Tibial artery (tissue), 4 donors: ENCODE results near the gene PPFIA3.

Experiments
- DNase-seq, 2 donors: peaks; one replicate each; pipeline ENCODE4 v3.0.0-alpha.2; 2019
- H3K27ac ChIP-seq, 2 donors: fragments of 200-600 bp; sonication (generic) in 1 of 2; 1 replicate in 1 of 2; 2 replicates in 1 of 2; pipeline ENCODE4 v1.5.1; 2018 to 2019; ENCODE audit warnings: mild to moderate bottlenecking in 1 of 2
- H3K27me3 ChIP-seq, 2 donors: fragments of 200-600 bp; sonication (generic) in 1 of 2; one replicate each; pipeline versions ENCODE4 v1.5.1 to v1.6.0; 2016 to 2019
- H3K36me3 ChIP-seq, 3 donors: fragments of 200-600 bp; sonication (generic) in 2 of 3; one replicate each; pipeline ENCODE4 v1.5.1; 2016 to 2019; ENCODE audit warnings: mild to moderate bottlenecking in 2 of 3
- H3K4me1 ChIP-seq, 4 donors: fragments of 200-600 bp; sonication (generic) in 2 of 4; 1 replicate in 3 of 4; 2 replicates in 1 of 4; pipeline ENCODE4 v1.5.1; 2016 to 2019
- H3K4me3 ChIP-seq, 2 donors: fragments of 200-600 bp; sonication (generic) in 1 of 2; 1 replicate in 1 of 2; 2 replicates in 1 of 2; pipeline ENCODE4 v1.5.1; 2018 to 2019; ENCODE audit warnings: mild to moderate bottlenecking in 2 of 2
- H3K9me3 ChIP-seq, 3 donors: fragments of 200-600 bp; sonication (generic) in 1 of 3; one replicate each; pipeline ENCODE4 v1.5.1; 2016 to 2019
- CTCF ChIP-seq, 2 experiments: fragments of 200-600 bp in 1 of 2; fragments of 450-650 bp in 1 of 2; IDR thresholded peaks; one replicate each; pipeline ENCODE4 v1.5.1; 2017 to 2019; ENCODE audit warnings: antibody characterized with exemption in 2 of 2, mild to moderate bottlenecking in 1 of 2, moderate library complexity in 1 of 2
- intact Hi-C: fragments of 100-400 bp; cut with DNase I; formaldehyde crosslinking; loops from one replicate; pipeline ENCODE4 v1.15.0; 2023; ENCODE audit warnings: low total_unique reads

The PPFIA3 gene

GRCh38 chr19:49155820-49156346 lies 36.5 kb downstream of the PPFIA3 start:
- no peak for DNase-seq
- Histone ChIP-seq H3K27ac (peak overlapping the region; percentile 66 to 72), H3K4me3 (peak overlapping the region; percentile 3 to 32), H3K4me1 (peaks cover 0 to 55% (median 41%) of the 10 kb centered on the region in 4 donors), H3K36me3 (no peaks in the 10 kb centered on the region), H3K27me3 (no peaks in the 10 kb centered on the region), H3K9me3 (no peaks in the 10 kb centered on the region)
- intact Hi-C loops, result no loop called here
- no peak for TF ChIP-seq CTCF (IDR thresholded peaks at IDR 0.05)

- peak; percentile 91 to 95 for DNase-seq
- Histone ChIP-seq H3K27me3 (no peaks in the 10 kb centered on the region), H3K36me3 (peaks cover 0 to 6% (median 5%) of the 10 kb centered on the region in 3 donors), H3K27ac (peak within 1 kb of the TSS; percentile 90 to 94), H3K4me3 (peak within 1 kb of the TSS; percentile 82 to 100), H3K9me3 (no peaks in the 10 kb centered on the region), H3K4me1 (peaks cover 0 to 44% (median 28%) of the 10 kb centered on the region in 4 donors)
- intact Hi-C loops, result no loop called here
- no peak for TF ChIP-seq CTCF (IDR thresholded peaks at IDR 0.05)
Observed at GRCh38 chr19:49157445-49158224, 38.3 kb downstream of the PPFIA3 start, which contains the start of gene TRPM4. Gene TRPM4, plus strand, starts transcription at chr19:49157792. Its CDS starts 75 bp downstream, at chr19:49157867.

GRCh38 chr19:49160450-49161189 lies 41.3 kb downstream of the PPFIA3 start:
- peaks cover 0 to 52% (median 32%) of the 10 kb centered on the region in 4 donors for H3K4me1 ChIP-seq
- H3K36me3 ChIP-seq, result peaks cover 0 to 6% (median 5%) of the 10 kb centered on the region in 3 donors
- H3K9me3 ChIP-seq, result no peaks in the 10 kb centered on the region
- intact Hi-C loops, result no loop called here
- H3K27ac ChIP-seq, result no peak overlapping the region
- TF ChIP-seq CTCF (IDR thresholded peaks at IDR 0.05), result no peak
- H3K4me3 ChIP-seq, result no peak overlapping the region
- no peak for DNase-seq
- H3K27me3 ChIP-seq, result no peaks in the 10 kb centered on the region

DNA sequence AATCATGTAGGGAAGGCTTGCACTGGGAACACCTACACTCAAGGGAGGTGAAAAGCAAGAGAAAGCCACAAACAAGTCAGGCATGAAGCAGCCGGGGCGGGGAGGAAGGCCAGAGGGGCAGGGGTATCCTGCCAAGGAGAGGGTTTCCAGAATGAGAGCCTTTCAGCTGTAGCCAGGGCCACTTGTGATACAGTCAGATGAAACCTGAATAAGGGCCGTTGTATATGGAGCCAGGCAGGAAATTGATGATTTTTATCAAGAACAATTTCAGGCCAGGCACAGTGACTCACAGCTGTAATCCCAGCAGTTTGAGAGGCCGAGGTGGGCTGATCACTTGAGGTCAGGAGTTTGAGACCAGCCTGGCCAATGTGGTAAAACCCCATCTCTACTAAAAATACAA lies 42.6 kb downstream of the PPFIA3 start:
- peaks cover 0 to 52% (median 34%) of the 10 kb centered on the region in 4 donors for H3K4me1 ChIP-seq
- intact Hi-C loops, result no loop called here
- H3K9me3 ChIP-seq, result no peaks in the 10 kb centered on the region
- no peak overlapping the region for H3K4me3 ChIP-seq
- H3K27ac ChIP-seq, result no peak overlapping the region
- no peaks in the 10 kb centered on the region for H3K27me3 ChIP-seq
- no peak for DNase-seq
- peaks cover 0 to 6% (median 5%) of the 10 kb centered on the region in 3 donors for H3K36me3 ChIP-seq
- no peak for TF ChIP-seq CTCF (IDR thresholded peaks at IDR 0.05)

DNA sequence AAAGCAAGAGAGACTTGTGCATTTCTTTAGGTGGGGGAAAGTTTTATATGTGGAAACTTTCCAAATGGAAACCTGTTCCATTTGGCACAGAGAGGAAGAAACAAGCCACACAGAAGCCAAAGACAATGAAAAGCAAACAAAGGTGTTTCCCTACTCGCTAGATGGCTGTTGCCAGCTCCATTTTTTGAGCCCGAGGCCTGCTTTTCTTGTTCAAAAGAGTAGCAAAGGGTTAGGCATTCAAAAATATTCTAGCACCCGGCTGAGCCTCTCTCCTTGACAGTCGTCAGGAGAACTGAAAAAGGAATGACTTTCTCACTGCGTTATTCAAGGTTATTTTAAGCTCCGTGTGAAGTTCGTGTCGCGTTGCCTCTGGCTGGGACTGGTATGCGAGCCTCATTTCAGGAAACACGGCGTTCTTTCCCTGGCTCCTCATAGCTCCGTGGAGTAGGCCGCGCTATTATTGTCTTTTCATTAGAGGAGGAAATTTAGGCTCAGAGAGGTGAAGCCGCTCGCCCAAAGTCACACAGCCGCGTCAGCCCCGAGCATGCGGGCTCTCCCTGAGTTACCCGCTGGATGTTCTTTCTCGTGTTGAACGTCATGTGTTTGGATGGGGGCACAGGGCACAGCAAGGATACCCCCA lies 45.9 kb downstream of the PPFIA3 start:
- H3K4me3 ChIP-seq, result peak overlapping the region; percentile 3 to 12
- DNase-seq, result peak; percentile 42 to 81
- no peaks in the 10 kb centered on the region for H3K27me3 ChIP-seq
- TF ChIP-seq CTCF (IDR thresholded peaks at IDR 0.05), result no peak
- peaks cover 8 to 28% (median 23%) of the 10 kb centered on the region in 3 donors for H3K36me3 ChIP-seq
- H3K27ac ChIP-seq, result peak overlapping the region; percentile 82 to 87
- intact Hi-C loops, result no loop called here
- H3K4me1 ChIP-seq, result peaks cover 0 to 25% (median 19%) of the 10 kb centered on the region in 4 donors
- H3K9me3 ChIP-seq, result no peaks in the 10 kb centered on the region
